GM06990 (cell line): ENCODE data around the gene MERTK.

Experiments used
- DNase-seq: peaks from one replicate; pipeline ENCODE4 v3.0.0-alpha.2; 2011; ENCODE audit not compliant: insufficient read length; ENCODE audit errors: extremely low read depth
- H3K27me3 ChIP-seq: replicated peaks from 2 replicates; pipeline ENCODE4 v1.6.0; 2011; ENCODE audit warnings: low read length; ENCODE audit not compliant: control insufficient read depth, insufficient read depth
- H3K36me3 ChIP-seq: 2 replicates; pipeline ENCODE4 v1.5.1; 2011; ENCODE audit warnings: low read length; ENCODE audit not compliant: control insufficient read depth, insufficient read depth
- H3K4me3 ChIP-seq: replicated peaks from 2 replicates; pipeline ENCODE4 v1.5.1; 2011; ENCODE audit warnings: low read depth, mild to moderate bottlenecking, control low read depth, low read length
- TF ChIP-seq, protein P1 (sequence below): IDR thresholded peaks from 2 replicates; pipeline ENCODE4 v1.5.1; 2011; ENCODE audit warnings: low read length, control low read depth, mild to moderate bottlenecking, inconsistent platforms; ENCODE audit not compliant: insufficient read depth, poor library complexity, severe bottlenecking

MERTK gene

DNA sequence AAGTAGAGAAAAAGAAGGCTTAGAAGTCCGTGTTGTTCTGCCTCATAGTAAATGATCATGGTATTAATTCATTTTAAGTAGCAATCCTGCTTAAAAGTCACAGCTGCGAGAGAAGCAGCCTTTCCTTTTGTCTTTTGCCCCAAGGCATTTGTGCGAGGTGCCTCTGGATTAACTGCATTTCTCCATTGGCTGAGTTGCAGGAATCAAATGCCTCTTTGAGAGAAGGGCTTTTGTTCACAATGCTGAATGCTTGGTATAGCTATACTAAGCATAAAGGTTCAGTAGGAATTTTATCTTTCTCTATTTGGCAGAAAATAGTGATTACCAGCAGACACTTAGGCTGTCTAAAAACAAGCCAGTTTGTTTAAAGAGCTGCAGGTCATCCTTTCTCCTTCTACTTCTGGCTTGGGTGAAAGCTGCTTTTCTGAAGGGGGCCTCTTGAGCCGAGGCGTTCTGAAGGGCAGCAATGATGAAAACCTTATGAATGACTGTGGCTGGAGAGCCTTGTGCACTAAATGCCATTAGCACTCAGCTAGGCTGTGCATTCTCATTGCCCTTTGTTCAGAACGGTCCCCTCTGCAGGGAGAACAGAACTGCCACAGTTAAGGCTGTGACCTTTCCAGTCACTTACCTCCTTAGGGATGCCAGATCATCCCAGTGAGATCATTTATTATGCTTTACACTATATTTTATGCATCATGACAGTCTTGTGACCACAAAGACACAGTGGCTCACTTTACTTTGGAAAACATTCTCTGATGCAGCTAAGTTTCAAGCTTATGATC lies 87.9 kb downstream of the MERTK start:
- H3K4me3 ChIP-seq = no peak overlapping the region
- no peaks in the 10 kb centered on the region for H3K27me3 ChIP-seq
- H3K36me3 ChIP-seq = no peaks in the 10 kb centered on the region
- TF ChIP-seq, protein P1, sequence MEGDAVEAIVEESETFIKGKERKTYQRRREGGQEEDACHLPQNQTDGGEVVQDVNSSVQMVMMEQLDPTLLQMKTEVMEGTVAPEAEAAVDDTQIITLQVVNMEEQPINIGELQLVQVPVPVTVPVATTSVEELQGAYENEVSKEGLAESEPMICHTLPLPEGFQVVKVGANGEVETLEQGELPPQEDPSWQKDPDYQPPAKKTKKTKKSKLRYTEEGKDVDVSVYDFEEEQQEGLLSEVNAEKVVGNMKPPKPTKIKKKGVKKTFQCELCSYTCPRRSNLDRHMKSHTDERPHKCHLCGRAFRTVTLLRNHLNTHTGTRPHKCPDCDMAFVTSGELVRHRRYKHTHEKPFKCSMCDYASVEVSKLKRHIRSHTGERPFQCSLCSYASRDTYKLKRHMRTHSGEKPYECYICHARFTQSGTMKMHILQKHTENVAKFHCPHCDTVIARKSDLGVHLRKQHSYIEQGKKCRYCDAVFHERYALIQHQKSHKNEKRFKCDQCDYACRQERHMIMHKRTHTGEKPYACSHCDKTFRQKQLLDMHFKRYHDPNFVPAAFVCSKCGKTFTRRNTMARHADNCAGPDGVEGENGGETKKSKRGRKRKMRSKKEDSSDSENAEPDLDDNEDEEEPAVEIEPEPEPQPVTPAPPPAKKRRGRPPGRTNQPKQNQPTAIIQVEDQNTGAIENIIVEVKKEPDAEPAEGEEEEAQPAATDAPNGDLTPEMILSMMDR = no peak
- no peak for DNase-seq

DNA sequence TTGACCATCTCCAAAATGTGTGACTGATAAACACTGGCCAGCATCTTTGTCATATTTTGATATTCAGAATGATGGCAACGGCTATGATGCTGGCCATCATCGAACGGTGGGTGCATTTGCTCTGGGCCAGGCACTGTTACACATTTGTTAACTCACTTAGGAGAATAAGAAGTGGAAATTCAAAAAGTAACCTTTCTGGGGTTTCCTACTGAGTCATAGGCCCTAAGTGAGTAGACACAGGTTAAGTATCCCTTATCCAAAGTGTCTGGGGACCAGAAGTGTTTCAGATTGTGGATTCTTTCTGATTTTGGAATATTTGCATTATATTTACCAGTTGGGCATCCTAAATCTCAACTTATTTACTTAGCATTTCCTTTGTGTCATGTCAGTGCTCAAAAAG lies 92.0 kb downstream of the MERTK start:
- TF ChIP-seq, protein P1 = no peak
- no peaks in the 10 kb centered on the region for H3K36me3 ChIP-seq
- no peak for DNase-seq
- H3K4me3 ChIP-seq = no peak overlapping the region
- no peaks in the 10 kb centered on the region for H3K27me3 ChIP-seq

DNA sequence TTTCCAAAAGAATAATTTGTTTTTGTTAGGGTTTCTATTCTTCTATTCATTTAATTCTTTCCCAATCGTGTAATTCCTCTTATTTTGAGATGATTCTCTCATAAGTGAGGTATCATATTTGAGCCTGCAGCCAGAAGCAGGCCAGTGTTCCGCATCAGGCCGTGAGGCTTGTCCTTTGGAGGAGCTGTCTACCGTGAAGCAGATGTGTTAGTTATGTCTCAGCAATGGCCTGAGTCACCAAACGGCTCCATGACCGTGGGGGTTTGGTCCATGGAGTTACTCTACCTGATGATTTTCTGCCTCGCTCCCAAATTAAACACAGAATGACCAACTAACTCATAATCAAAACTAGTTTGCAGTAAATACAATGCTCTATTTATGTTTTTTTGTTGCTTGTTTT lies 92.4 kb downstream of the MERTK start:
- Histone ChIP-seq H3K4me3 (no peak overlapping the region), H3K36me3 (no peaks in the 10 kb centered on the region), H3K27me3 (no peaks in the 10 kb centered on the region)
- no peak for DNase-seq
- TF ChIP-seq, protein P1 = no peak

DNA sequence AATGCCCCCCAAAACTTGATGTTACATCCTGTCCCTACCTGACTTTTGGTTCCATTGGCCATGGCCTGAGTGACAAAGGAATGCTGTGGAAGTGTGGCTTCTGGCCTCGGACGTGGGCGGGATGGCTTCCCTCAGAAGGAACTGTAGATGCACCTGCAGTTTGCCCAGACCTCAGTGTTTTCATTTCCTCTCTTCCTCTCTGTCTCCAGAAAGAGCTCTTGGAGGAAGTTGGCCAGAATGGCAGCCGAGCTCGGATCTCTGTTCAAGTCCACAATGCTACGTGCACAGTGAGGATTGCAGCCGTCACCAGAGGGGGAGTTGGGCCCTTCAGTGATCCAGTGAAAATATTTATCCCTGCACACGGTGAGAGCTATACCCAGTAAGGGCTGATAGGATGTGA lies 95.6 kb downstream of the MERTK start:
- no peaks in the 10 kb centered on the region for H3K36me3 ChIP-seq
- no peaks in the 10 kb centered on the region for H3K27me3 ChIP-seq
- TF ChIP-seq, protein P1 = no peak
- H3K4me3 ChIP-seq = no peak overlapping the region
- DNase-seq = no peak

DNA sequence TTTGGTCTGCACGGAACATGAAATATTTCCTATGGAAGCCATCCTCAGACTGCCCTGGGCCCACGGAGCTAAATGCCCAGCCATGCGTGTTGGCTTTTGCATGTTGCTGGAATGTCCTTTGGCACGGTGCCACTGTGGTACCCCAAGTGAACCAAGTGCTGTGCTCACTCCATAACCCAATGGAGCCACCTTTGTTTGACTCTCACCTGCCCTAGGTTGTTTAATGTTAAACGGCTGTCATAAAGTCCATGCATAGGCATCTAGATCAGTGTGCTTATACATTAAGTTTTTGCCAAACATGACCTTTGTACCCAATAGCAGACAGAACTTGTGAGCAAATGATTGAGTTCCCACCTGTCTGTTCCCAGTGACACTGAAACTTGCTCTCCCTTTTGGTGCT lies 96.7 kb downstream of the MERTK start:
- H3K4me3 ChIP-seq = no peak overlapping the region
- no peaks in the 10 kb centered on the region for H3K27me3 ChIP-seq
- no peak for DNase-seq
- H3K36me3 ChIP-seq = no peaks in the 10 kb centered on the region
- TF ChIP-seq, protein P1 = no peak
